Eye (tissue), 1 donor: ENCODE measurements around the gene BAIAP3.

Experiments used
- DNase-seq: peaks from one replicate; pipeline ENCODE4 v3.0.0-alpha.2; 2015

The BAIAP3 gene

GRCh38 chr16:1374418-1375297 is 41.2 kb downstream of the BAIAP3 start:
- peak; percentile 17 for DNase-seq

- no peak for DNase-seq
These were observed 41.8 kb downstream of the BAIAP3 start for GRCh38 chr16:1375298-1375640.

GRCh38 chr16:1375741-1376410 is 42.4 kb downstream of the BAIAP3 start:
- DNase-seq: no peak

GRCh38 chr16:1377406-1378010 is 44.1 kb downstream of the BAIAP3 start:
- DNase-seq: no peak

- no peak for DNase-seq
These were observed 44.8 kb downstream of the BAIAP3 start for GRCh38 chr16:1378087-1378803.

GRCh38 chr16:1378804-1379303 is 45.4 kb downstream of the BAIAP3 start:
- DNase-seq: peak; percentile 52

GRCh38 chr16:1379304-1380076 is 46.0 kb downstream of the BAIAP3 start:
- peak; percentile 70 for DNase-seq

GRCh38 chr16:1380195-1380594 is 46.8 kb downstream of the BAIAP3 start:
- no peak for DNase-seq

- DNase-seq: no peak
These were observed 48.4 kb downstream of the BAIAP3 start for GRCh38 chr16:1381612-1382406.

- DNase-seq: no peak
These were observed 50.1 kb downstream of the BAIAP3 start for GRCh38 chr16:1383556-1383955.

GRCh38 chr16:1385232-1385631 is 51.8 kb downstream of the BAIAP3 start:
- DNase-seq: no peak

- no peak for DNase-seq
These were observed 53.9 kb downstream of the BAIAP3 start for GRCh38 chr16:1387331-1387730.

- DNase-seq: no peak
These were observed 56.3 kb downstream of the BAIAP3 start for GRCh38 chr16:1389762-1390161.

GRCh38 chr16:1390239-1390779 is 56.9 kb downstream of the BAIAP3 start:
- no peak for DNase-seq

GRCh38 chr16:1392826-1393225 is 59.4 kb downstream of the BAIAP3 start:
- DNase-seq: no peak

- DNase-seq: no peak
These were observed 60.2 kb downstream of the BAIAP3 start for GRCh38 chr16:1393613-1394176.

- DNase-seq: no peak
These were observed 61.0 kb downstream of the BAIAP3 start for GRCh38 chr16:1394367-1394951.

GRCh38 chr16:1395444-1396031 is 62.1 kb downstream of the BAIAP3 start:
- no peak for DNase-seq

GRCh38 chr16:1397779-1398178 is 64.3 kb downstream of the BAIAP3 start:
- DNase-seq: no peak

GRCh38 chr16:1398351-1398750 is 64.9 kb downstream of the BAIAP3 start:
- DNase-seq: no peak
